A549 treated with ZK216348 at 1 μM for 4 hours (cell line): ENCODE measurements around the gene NSG2. TPM values are rescaled to one million over a fixed set of nuclear protein-coding genes. Genes with fewer than 3 reads are reported as not detected.

Experiments used
- total RNA-seq: library from RNA; stranded (reverse); fragments of 200-300 nt; extraction: Qiagen RNA extraction; gene quantifications from 5 replicates; pipeline ENCODE4 v1.2.3, GENCODE V29; 2022; ENCODE audit warnings: low read depth

The NSG2 gene
- not detected in 5 replicates for total RNA-seq

GRCh38 chr5:174045470-174046025, at the start of gene NSG2:
NSG2 (plus strand) TSS chr5:174045706; CDS start chr5:174046756, 1,050 bp downstream.

Other genes starting within 250 kb of the NSG2 start
- 13.2 to 24.8 TPM (median 16.9 TPM) in 5 replicates for gene CPEB4, start 157.4 kb upstream of the NSG2 start, total RNA-seq
- not detected in 5 replicates for gene C5orf47, start 56.5 kb upstream of the NSG2 start, total RNA-seq